ENCODE measurements around the gene ZNF782. TPM values are rescaled to one million over a fixed set of nuclear protein-coding genes. Genes with fewer than 3 reads are reported as not detected.

The ZNF782 gene
- polyA plus RNA-seq, 1 donor, result 7.2 TPM

DNA sequence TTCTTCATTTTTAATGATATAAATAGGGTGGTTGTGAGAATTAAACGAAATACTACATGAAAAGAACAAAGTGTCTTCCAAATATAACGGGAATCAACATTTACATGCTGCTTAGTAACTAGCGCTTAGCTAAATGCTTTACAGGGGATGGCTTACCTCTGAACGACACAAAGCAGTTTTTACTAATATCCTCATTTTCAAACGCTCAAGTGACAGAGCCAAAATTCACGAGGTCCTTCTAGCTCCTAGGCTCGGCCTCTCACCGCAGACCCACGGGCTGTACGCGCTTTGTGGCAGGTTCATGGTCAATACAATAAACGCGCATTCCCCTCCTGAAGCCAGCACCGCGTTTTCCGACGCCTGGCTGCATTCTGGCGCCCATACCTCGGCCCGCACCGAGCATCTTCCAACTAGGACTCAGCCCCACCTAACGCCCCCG, 76.9 kb downstream of the ZNF782 start:
- 33% methylated on average over 1 of the region's 23 CpGs for WGBS (ENCODE audit: insufficient coverage, low lambda C conversion rate)
- H3K4me3 ChIP-seq (ENCODE audit: low read length), result peak overlapping the region; percentile 61
- H3K27me3 ChIP-seq (ENCODE audit: control insufficient read depth, insufficient read depth, low read length), result no peaks in the 10 kb centered on the region
- no peak for DNase-seq
- H3K9me3 ChIP-seq (ENCODE audit: control insufficient read depth, low read depth, low read length), result no peaks in the 10 kb centered on the region
- H3K36me3 ChIP-seq (ENCODE audit: control insufficient read depth, insufficient read depth, low read length), result peaks cover 26% of the 10 kb centered on the region
- H3K27ac ChIP-seq (ENCODE audit: low read length), result peak overlapping the region; percentile 21
- no peaks in the 10 kb centered on the region for H3K4me1 ChIP-seq (ENCODE audit: control insufficient read depth, insufficient read depth, low read length)

DNA sequence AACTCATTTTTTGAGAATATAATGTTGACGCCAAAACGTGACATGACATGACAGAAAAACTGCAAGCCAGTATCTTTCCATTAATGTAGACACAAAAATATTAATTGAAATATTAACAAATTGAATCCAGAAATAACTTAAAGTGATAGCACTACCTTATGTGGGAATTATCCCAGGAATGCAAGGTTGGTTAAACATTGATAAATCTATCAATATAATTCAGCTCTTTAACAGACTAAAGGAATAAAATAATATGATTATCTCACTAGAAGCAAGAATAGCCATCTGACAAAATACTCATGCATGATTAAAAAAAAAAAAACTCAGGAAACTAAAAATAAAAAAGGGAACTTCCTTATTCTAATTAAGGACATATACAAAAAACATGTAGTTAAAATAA, 83.2 kb downstream of the ZNF782 start:
- H3K4me3 ChIP-seq (ENCODE audit: low read length), result no peak overlapping the region
- no peaks in the 10 kb centered on the region for H3K4me1 ChIP-seq (ENCODE audit: control insufficient read depth, insufficient read depth, low read length)
- peaks cover 46% of the 10 kb centered on the region for H3K36me3 ChIP-seq (ENCODE audit: control insufficient read depth, insufficient read depth, low read length)
- H3K27ac ChIP-seq (ENCODE audit: low read length), result no peak overlapping the region
- no peaks in the 10 kb centered on the region for H3K27me3 ChIP-seq (ENCODE audit: control insufficient read depth, insufficient read depth, low read length)
- peaks cover 22% of the 10 kb centered on the region for H3K9me3 ChIP-seq (ENCODE audit: control insufficient read depth, low read depth, low read length)
- no peak for DNase-seq
- WGBS (ENCODE audit: insufficient coverage, low lambda C conversion rate), result 100% methylated on average over 1 of the region's 2 CpGs

DNA sequence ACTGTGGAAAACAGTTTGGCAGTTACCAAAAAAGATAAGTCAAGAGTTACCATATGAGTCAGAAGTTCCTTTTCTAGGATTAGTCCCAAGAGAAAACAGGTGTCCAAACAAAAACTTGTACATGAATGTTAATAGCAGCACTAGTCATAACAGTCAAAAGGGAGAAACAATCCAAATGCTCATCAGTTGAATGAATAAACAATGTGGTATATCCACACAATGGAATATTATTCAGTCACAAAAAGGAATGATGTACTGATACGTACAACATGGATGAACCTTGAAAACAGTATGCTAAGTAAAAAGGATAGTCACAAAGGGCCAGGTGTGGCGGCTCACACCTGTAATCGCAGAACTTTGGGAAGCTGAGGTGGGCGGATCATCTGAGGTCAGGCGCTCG, 84.3 kb downstream of the ZNF782 start:
- Histone ChIP-seq H3K4me1 (ENCODE audit: control insufficient read depth, insufficient read depth, low read length) (no peaks in the 10 kb centered on the region), H3K27ac (ENCODE audit: low read length) (no peak overlapping the region), H3K27me3 (ENCODE audit: control insufficient read depth, insufficient read depth, low read length) (no peaks in the 10 kb centered on the region), H3K9me3 (ENCODE audit: control insufficient read depth, low read depth, low read length) (peaks cover 29% of the 10 kb centered on the region), H3K36me3 (ENCODE audit: control insufficient read depth, insufficient read depth, low read length) (peaks cover 42% of the 10 kb centered on the region), H3K4me3 (ENCODE audit: low read length) (no peak overlapping the region)
- no peak for DNase-seq
- WGBS (ENCODE audit: insufficient coverage, low lambda C conversion rate), result 100% methylated on average over 4 of the region's 6 CpGs

Other genes with a start within 250 kb of the ZNF782 start
- gene CDC14B, start 234.7 kb downstream of the ZNF782 start, polyA plus RNA-seq, result 18.7 TPM
- gene PRXL2C, start 199.2 kb downstream of the ZNF782 start, polyA plus RNA-seq, result 5.9 TPM
- gene ZNF510, start 76.4 kb downstream of the ZNF782 start, polyA plus RNA-seq, result 9.7 TPM
- 0.88 TPM for gene NUTM2G, start 74.3 kb upstream of the ZNF782 start, polyA plus RNA-seq
- gene CTSV, start 184.6 kb upstream of the ZNF782 start, polyA plus RNA-seq, result 19.9 TPM

All from large intestine (tissue), 3 donors.